H1 (cell line): Measurements from ENCODE around the gene ACTR2. TPM values are rescaled to one million over a fixed set of nuclear protein-coding genes. Genes with fewer than 3 reads are reported as not detected.

Experiments
- CTCF ChIA-PET: fragments of 300-600 bp; sonication (Branson Sonifier 250); formaldehyde crosslinking; loops from one replicate; lab custom pipeline; 2021; ENCODE audit not compliant: partially characterized antibody; lab: Charles Lee
- POLR2A ChIA-PET: fragments of 300-600 bp; sonication (Branson Sonifier 250); formaldehyde crosslinking; loops from one replicate; lab custom pipeline; 2021; ENCODE audit warnings: inconsistent platforms; ENCODE audit not compliant: partially characterized antibody; lab: Charles Lee
- DNase-seq, 2 experiments: peaks; one replicate each; pipeline versions ENCODE4 v3.0.0 to v3.0.0-alpha.2; 2010 to 2022; ENCODE audit warnings: low spot score in 2 of 2, low read depth in 1 of 2, mixed read lengths in 1 of 2
- FAIRE-seq: peaks from 2 replicates; lab custom pipeline; 2011; peaks lifted over from hg19 to GRCh38; lab: Jason Lieb, UNC
- H2AFZ ChIP-seq: 2 replicates; pipeline ENCODE4 v1.8.1; 2012; ENCODE audit warnings: low read length, inconsistent platforms
- H2AK5ac ChIP-seq: 2 replicates; pipeline ENCODE4 v1.6.1; 2013; ENCODE audit warnings: low read depth, low read length
- H2BK120ac ChIP-seq: replicated peaks from 2 replicates; pipeline ENCODE3; 2013; ENCODE audit warnings: low read depth, low read length, inconsistent platforms
- H2BK12ac ChIP-seq: 2 replicates; pipeline ENCODE4 v1.6.1; 2013; ENCODE audit warnings: low read depth, low read length
- H2BK15ac ChIP-seq: 2 replicates; pipeline ENCODE4 v1.6.1; 2013; ENCODE audit warnings: low read length
- H2BK20ac ChIP-seq: 2 replicates; pipeline ENCODE4 v1.6.1; 2013; ENCODE audit warnings: low read length
- H2BK5ac ChIP-seq: 2 replicates; pipeline ENCODE4 v1.6.1; 2013; ENCODE audit warnings: low read depth, low read length
- H3K14ac ChIP-seq: 2 replicates; pipeline ENCODE4 v1.6.1; 2013; ENCODE audit warnings: inconsistent platforms; ENCODE audit not compliant: insufficient read length
- H3K18ac ChIP-seq: 2 replicates; pipeline ENCODE4 v1.6.1; 2013; ENCODE audit warnings: low read length; ENCODE audit errors: extremely low read depth
- H3K23ac ChIP-seq: 2 replicates; pipeline ENCODE4 v1.6.1; 2013; ENCODE audit warnings: inconsistent platforms; ENCODE audit not compliant: insufficient read length
- H3K23me2 ChIP-seq: 2 replicates; pipeline ENCODE4 v1.6.1; 2013; ENCODE audit warnings: low read depth, low read length
- H3K27ac ChIP-seq: 2 replicates; pipeline ENCODE4 v1.6.1; 2011; ENCODE audit warnings: low read depth, low read length, inconsistent platforms
- H3K27me3 ChIP-seq, 4 experiments: replicated peaks in 1 of 4; 1 replicate in 1 of 4; 2 replicates in 3 of 4; pipeline versions ENCODE4 v1.6.1 to v1.8.1; 2011 to 2013; ENCODE audit warnings: low read length in 3 of 4, mild to moderate bottlenecking in 3 of 4, inconsistent platforms in 2 of 4, mixed read lengths in 2 of 4, moderate library complexity in 1 of 4; ENCODE audit not compliant: control insufficient read depth in 3 of 4, insufficient read depth in 3 of 4; ENCODE audit errors: extremely low read depth in 1 of 4
- H3K36me3 ChIP-seq, 4 experiments: 2 replicates each; pipeline versions ENCODE4 v1.6.1 to v1.8.1; 2011 to 2013; ENCODE audit warnings: mild to moderate bottlenecking in 4 of 4, low read length in 3 of 4, moderate library complexity in 2 of 4, control low read depth in 1 of 4, inconsistent platforms in 1 of 4; ENCODE audit not compliant: insufficient read depth in 4 of 4, control insufficient read depth in 2 of 4
- H3K4ac ChIP-seq: replicated peaks from 2 replicates; pipeline ENCODE3; 2013; ENCODE audit warnings: low read length, low read depth, mixed read lengths, inconsistent platforms; ENCODE audit not compliant: insufficient read length
- H3K4me1 ChIP-seq, 4 experiments: replicated peaks in 1 of 4; 1 replicate in 1 of 4; 2 replicates in 3 of 4; pipeline versions ENCODE4 v1.6.1 to v1.8.1; 2011 to 2013; ENCODE audit warnings: low read length in 3 of 4, inconsistent platforms in 2 of 4, mixed read lengths in 1 of 4; ENCODE audit not compliant: insufficient read depth in 4 of 4, control insufficient read depth in 3 of 4
- H3K4me2 ChIP-seq, 2 experiments: 2 replicates each; pipeline versions ENCODE4 v1.6.1 to v1.8.1; 2011 to 2013; ENCODE audit warnings: low read depth in 2 of 2, low read length in 2 of 2, control low read depth in 1 of 2, inconsistent platforms in 1 of 2, mild to moderate bottlenecking in 1 of 2; ENCODE audit not compliant: insufficient read depth in 1 of 2
- H3K4me3 ChIP-seq, 4 experiments: fragments of 200-600, 300-600 bp in 1 of 4; sonication (generic), shearing (Covaris generic), sonication (Bioruptor Twin) in 1 of 4; 2 replicates each; pipeline versions ENCODE4 v1.5.1 to v1.8.1; 2011 to 2016; ENCODE audit warnings: low read length in 4 of 4, low read depth in 3 of 4, control low read depth in 2 of 4, inconsistent platforms in 2 of 4, mild to moderate bottlenecking in 2 of 4, mixed read lengths in 1 of 4, moderate library complexity in 1 of 4; ENCODE audit not compliant: insufficient read depth in 2 of 4; ENCODE audit errors: extremely low read depth in 1 of 4
- H3K56ac ChIP-seq: replicated peaks from 2 replicates; pipeline ENCODE3; 2013; ENCODE audit warnings: low read depth, mild to moderate bottlenecking, mixed read lengths, low read length, inconsistent platforms; ENCODE audit not compliant: insufficient read length
- H3K79me1 ChIP-seq: 2 replicates; pipeline ENCODE4 v1.6.1; 2013; ENCODE audit warnings: low read depth, low read length, control low read depth
- H3K79me2 ChIP-seq, 2 experiments: 2 replicates each; pipeline versions ENCODE4 v1.6.1 to v1.8.1; 2012 to 2013; ENCODE audit warnings: low read length in 2 of 2, mild to moderate bottlenecking in 2 of 2, inconsistent platforms in 1 of 2; ENCODE audit not compliant: insufficient read depth in 2 of 2, control insufficient read depth in 1 of 2
- H3K9ac ChIP-seq, 4 experiments: replicated peaks in 1 of 4; 1 replicate in 1 of 4; 2 replicates in 3 of 4; pipeline versions ENCODE4 v1.6.1 to v1.8.1; 2011 to 2013; ENCODE audit warnings: low read depth in 3 of 4, low read length in 3 of 4, control low read depth in 2 of 4, mild to moderate bottlenecking in 2 of 4, moderate library complexity in 2 of 4, inconsistent platforms in 1 of 4; ENCODE audit errors: extremely low read depth in 1 of 4
- H3K9me3 ChIP-seq, 2 experiments: 2 replicates each; pipeline versions ENCODE4 v1.6.1 to v1.8.1; 2012 to 2013; ENCODE audit warnings: mild to moderate bottlenecking in 2 of 2, moderate library complexity in 2 of 2, control low read depth in 1 of 2, inconsistent platforms in 1 of 2, low read depth in 1 of 2, low read length in 1 of 2, mixed read lengths in 1 of 2; ENCODE audit not compliant: insufficient read depth in 2 of 2
- H4K20me1 ChIP-seq, 2 experiments: replicated peaks in 1 of 2; 2 replicates each; pipeline versions ENCODE3 to v1.8.1; 2011 to 2013; ENCODE audit warnings: inconsistent platforms in 2 of 2, low read length in 2 of 2, mild to moderate bottlenecking in 1 of 2; ENCODE audit not compliant: insufficient read depth in 2 of 2, control insufficient read depth in 1 of 2
- H4K5ac ChIP-seq: 2 replicates; pipeline ENCODE4 v1.6.1; 2013; ENCODE audit warnings: low read length, low read depth, mixed read lengths, inconsistent platforms; ENCODE audit not compliant: insufficient read length
- H4K8ac ChIP-seq: 2 replicates; pipeline ENCODE4 v1.8.0; 2013; ENCODE audit warnings: mild to moderate bottlenecking, moderate library complexity, low read length, inconsistent platforms; ENCODE audit not compliant: insufficient read depth; ENCODE audit errors: extremely low read depth
- H4K91ac ChIP-seq: replicated peaks from 2 replicates; pipeline ENCODE3; 2013; ENCODE audit warnings: low read length, mixed read lengths, inconsistent platforms; ENCODE audit not compliant: insufficient read length
- BRCA1 ChIP-seq: IDR thresholded peaks from 2 replicates; pipeline ENCODE4 v1.6.1; 2012; ENCODE audit warnings: low read depth, low read length, improper control_type of control experiment
- CBX5 ChIP-seq: fragments of 300-800, 300-1000 bp; sonication (generic); IDR thresholded peaks from 2 replicates; pipeline ENCODE4 v1.7.1; 2016; ENCODE audit warnings: antibody characterized with exemption, low read length, low read depth
- E2F6 ChIP-seq: IDR thresholded peaks from 2 replicates; pipeline ENCODE4 v1.6.1; 2012; ENCODE audit warnings: inconsistent platforms
- HDAC2 ChIP-seq, 2 experiments: fragments of 300-600 bp in 1 of 2; sonication (generic) in 1 of 2; IDR thresholded peaks; 2 replicates each; pipeline ENCODE4 v1.6.1; 2011 to 2012; ENCODE audit warnings: low read depth in 2 of 2, low read length in 2 of 2, mild to moderate bottlenecking in 2 of 2, moderate library complexity in 2 of 2, borderline replicate concordance in 1 of 2, inconsistent platforms in 1 of 2
- RAD21 ChIP-seq, 2 experiments: IDR thresholded peaks in 1 of 2; conservative IDR thresholded peaks in 1 of 2; 2 replicates each; pipeline ENCODE4 v1.6.1; 2011; ENCODE audit warnings: low read depth in 2 of 2, low read length in 2 of 2, improper control_type of control experiment in 1 of 2, inconsistent platforms in 1 of 2, mild to moderate bottlenecking in 1 of 2, moderate library complexity in 1 of 2
- RFX5 ChIP-seq: IDR thresholded peaks from 2 replicates; pipeline ENCODE4 v1.6.1; 2011; ENCODE audit warnings: low read depth, low read length, improper control_type of control experiment, borderline replicate concordance
- RNF2 ChIP-seq: fragments of 200-900, 300-1000 bp; sonication (generic); IDR thresholded peaks from 2 replicates; pipeline ENCODE4 v1.7.1; 2016; ENCODE audit warnings: borderline replicate concordance, low read depth, mild to moderate bottlenecking, antibody characterized with exemption, low read length; ENCODE audit not compliant: poor library complexity, severe bottlenecking; ENCODE audit errors: missing control alignments
- SUZ12 ChIP-seq: fragments of 200-600 bp; sonication (generic); IDR thresholded peaks from 2 replicates; pipeline ENCODE4 v1.6.1; 2012; ENCODE audit warnings: mild to moderate bottlenecking, inconsistent platforms, low read length, moderate library complexity, mixed read lengths
- USF2 ChIP-seq: IDR thresholded peaks from 2 replicates; pipeline ENCODE4 v1.6.1; 2011; ENCODE audit warnings: low read length, improper control_type of control experiment
- YY1 ChIP-seq: IDR thresholded peaks from 2 replicates; pipeline ENCODE4 v1.6.1; 2011; ENCODE audit warnings: low read depth, mild to moderate bottlenecking, low read length
- WGBS, 2 experiments: shearing (Covaris generic) in 1 of 2; methylation state at CpG; one replicate each; pipeline versions ENCODE4 v1.1.6 to v1.1.7; 2013 to 2015; ENCODE audit warnings: low lambda C conversion rate in 2 of 2, mixed read lengths in 2 of 2, inconsistent platforms in 1 of 2, low coverage in 1 of 2, missing lambda C conversion rate in 1 of 2; ENCODE audit not compliant: insufficient replicate concordance in 2 of 2, insufficient coverage in 1 of 2, insufficient read length in 1 of 2; ENCODE audit errors: extremely low coverage in 1 of 2, missing lambda C conversion rate in 1 of 2; 5-methylcytosine and 5-hydroxymethylcytosine counted together
- polyA plus RNA-seq, 7 experiments: library from polyadenylated mRNA; depleted of rRNA in 3 of 7; stranded (reverse) in 5 of 7; unstranded in 2 of 7; fragments of >200 nt in 5 of 7; fragments of 200-250 nt in 2 of 7; gene quantifications; 1 replicate in 5 of 7; 2 replicates in 1 of 7; 4 replicates in 1 of 7; pipeline versions ENCODE4 v1.2.1 to v1.2.3, GENCODE V29; 2011 to 2013; ENCODE audit warnings: missing spikeins in 2 of 7, mixed read lengths in 2 of 7
- total RNA-seq: library from RNA; stranded (reverse); fragmentation: NEBNext Ultra II Directional; extraction: Animal tissue kit (Norgen Biotek cat#: 25700); gene quantifications from 2 replicates; pipeline ENCODE4 v1.2.1, GENCODE V29; 2021

ACTR2 gene
- total and polyA plus RNA-seq, 2 of the 8 experiments (the other 6 are each of a cell fraction or from before 2014, with no cell fraction given) = 28.3 to 171 TPM

DNA sequence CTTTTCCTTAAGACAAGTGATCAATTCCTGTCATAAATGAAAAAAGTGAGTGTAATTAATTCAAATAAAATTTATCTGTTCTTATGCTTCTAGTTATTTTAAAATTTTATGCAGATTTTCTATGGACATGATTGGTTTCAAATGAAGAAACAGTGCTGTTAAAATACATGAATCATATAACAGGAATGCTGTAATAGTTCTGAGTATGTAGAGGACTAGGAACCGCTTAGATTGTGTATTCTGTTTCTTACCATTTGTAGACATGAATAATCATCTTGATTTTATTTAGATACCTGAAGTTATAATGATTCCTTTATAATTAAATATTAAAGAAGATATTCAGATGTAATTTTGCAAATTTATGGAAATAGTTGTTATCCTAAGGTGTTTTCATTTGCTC lies 3.5 kb downstream of the ACTR2 start:
- Histone ChIP-seq H4K8ac (no peak overlapping the region), H3K36me3 (peaks cover 0 to 3% (median 0%) of the 10 kb centered on the region in 4 experiments; a peak in 1 of 8 replicates), H2AFZ (no peak overlapping the region), H3K27me3 (no peaks in the 10 kb centered on the region), H3K18ac (no peak overlapping the region), H3K23ac (no peak overlapping the region), H2BK12ac (no peak overlapping the region), H3K14ac (no peak overlapping the region), H2BK120ac (no peak overlapping the region), H4K5ac (no peak overlapping the region), H2BK20ac (no peak overlapping the region), H3K4me3 (no peak overlapping the region), H2BK5ac (no peak overlapping the region), H3K79me2 (peaks cover 0 to 76% of the 10 kb centered on the region in 2 experiments; a peak in 3 of 4 replicates), H3K9me3 (no peaks in the 10 kb centered on the region), H3K79me1 (no peaks in the 10 kb centered on the region), H3K23me2 (peaks cover 7% of the 10 kb centered on the region), H4K20me1 (peaks cover 0 to 6% of the 10 kb centered on the region in 2 experiments), H3K4me2 (no peak overlapping the region), H3K9ac (no peak overlapping the region), H3K56ac (no peak overlapping the region), H3K27ac (no peak overlapping the region), H3K4me1 (peaks cover 0 to 3% (median 0%) of the 10 kb centered on the region in 4 experiments; a peak in 1 of 7 replicates), H4K91ac (no peak overlapping the region), H2AK5ac (no peak overlapping the region), H3K4ac (no peak overlapping the region), H2BK15ac (no peak overlapping the region)
- DNase-seq (no peak), FAIRE-seq (no peak)
- 93% methylated on average over 1 of the region's 1 CpG; no CpG with 5 or more reads in 1 of the 2 experiments for WGBS, 2 experiments
- POLR2A ChIA-PET = no interaction called here
- CTCF ChIA-PET = interaction anchor here (1.0 kb wide), 1 partner anchor 167 kb away, joined by 3 read pairs; no protein-coding TSS in a partner anchor
- TF ChIP-seq HDAC2 (IDR thresholded peaks at IDR 0.05; ENCODE audit: borderline replicate concordance in 1 of 2, low read depth in 2 of 2, low read length in 2 of 2) (no peak), E2F6 (no peak), USF2 (no peak), BRCA1 (no peak), RNF2 (no peak), RFX5 (no peak), YY1 (no peak), RAD21 (IDR thresholded peaks at IDR 0.05 in 1 of 2, conservative IDR thresholded peaks at IDR 0.05 in 1 of 2; ENCODE audit: low read depth in 2 of 2, low read length in 2 of 2) (no peak), CBX5 (no peak), SUZ12 (no peak)
